GM19099 (cell line): ENCODE results near the gene SCN5A.

Source experiments
- POLR2A ChIP-seq: IDR thresholded peaks from 3 replicates; pipeline ENCODE4 v1.6.1; 2011; ENCODE audit warnings: low read depth; ENCODE audit not compliant: insufficient read length; ENCODE audit errors: extremely low read depth

Gene SCN5A

DNA sequence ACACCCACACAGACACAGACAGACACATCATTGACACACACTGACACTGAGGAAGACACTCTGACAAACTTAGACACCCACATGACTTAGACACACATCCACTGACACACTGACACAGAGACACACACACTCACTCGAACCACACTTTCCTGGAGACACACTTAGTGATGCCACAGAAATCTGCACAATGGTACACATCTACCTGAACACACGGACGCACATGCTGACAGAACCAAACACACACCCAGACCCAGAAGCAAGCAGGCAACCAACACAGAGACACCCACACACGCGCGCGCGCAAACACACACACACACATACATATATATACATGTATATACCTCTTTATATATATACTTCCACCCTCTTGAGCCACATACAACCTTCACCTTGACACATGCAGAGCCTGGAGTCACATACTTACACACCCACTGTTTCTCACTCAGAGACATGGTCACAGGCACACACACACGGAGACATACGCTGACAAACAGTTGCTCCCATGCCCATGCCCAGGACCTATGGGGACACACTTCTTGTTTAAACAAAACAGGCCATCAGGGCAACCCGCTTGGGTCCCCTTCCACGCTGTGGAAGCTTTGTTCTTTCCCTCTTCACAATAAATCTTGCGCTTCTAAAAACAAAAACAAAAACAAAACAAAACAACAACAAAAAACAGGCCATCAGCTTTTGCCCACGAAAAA, 913 bp upstream of the SCN5A start:
- no peak for TF ChIP-seq POLR2A

DNA sequence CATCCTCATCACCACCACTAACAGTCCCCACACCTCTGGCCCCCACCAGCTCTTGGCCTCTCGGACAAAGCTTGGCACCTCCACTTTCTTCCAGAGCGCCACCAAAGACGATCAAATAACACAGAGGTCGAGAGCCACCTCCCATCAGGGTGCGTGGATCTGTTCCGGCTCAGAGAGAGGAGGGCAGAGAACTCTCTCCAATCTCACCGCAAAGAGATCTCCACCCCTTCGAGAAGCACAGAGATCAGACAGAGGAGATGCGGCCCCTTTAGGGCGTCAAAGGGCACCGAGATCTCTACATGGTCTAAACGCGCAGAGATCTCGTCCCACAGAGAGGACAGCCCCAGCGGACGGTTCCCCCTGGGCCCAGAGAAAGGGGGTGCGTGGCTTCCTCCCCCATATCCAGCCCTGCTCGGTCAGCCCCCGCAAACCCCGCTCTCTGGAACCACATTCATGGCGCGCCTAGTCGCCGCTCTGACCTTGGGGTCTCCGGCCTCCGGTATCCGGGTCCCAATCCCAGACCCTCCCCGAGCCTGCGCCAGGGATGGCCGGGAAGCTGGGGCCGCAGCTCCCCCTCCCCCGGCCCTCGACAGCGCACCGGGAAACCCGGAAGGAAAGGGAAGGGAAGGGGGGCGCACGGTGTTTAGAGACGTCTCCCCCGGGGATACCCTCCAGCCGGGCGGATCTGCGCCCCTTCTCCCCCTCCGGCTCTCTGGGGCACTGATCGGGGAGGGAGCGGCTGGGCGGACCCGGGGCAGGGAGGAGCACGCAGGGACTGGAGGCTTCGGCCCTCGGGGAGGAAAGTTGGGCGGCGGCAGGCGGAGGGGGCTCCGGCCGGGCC, 608 bp downstream of the SCN5A start:
- TF ChIP-seq POLR2A, result no peak

GRCh38 chr3:38648024-38648658, 1.3 kb downstream of the SCN5A start:
- TF ChIP-seq POLR2A, result no peak

DNA sequence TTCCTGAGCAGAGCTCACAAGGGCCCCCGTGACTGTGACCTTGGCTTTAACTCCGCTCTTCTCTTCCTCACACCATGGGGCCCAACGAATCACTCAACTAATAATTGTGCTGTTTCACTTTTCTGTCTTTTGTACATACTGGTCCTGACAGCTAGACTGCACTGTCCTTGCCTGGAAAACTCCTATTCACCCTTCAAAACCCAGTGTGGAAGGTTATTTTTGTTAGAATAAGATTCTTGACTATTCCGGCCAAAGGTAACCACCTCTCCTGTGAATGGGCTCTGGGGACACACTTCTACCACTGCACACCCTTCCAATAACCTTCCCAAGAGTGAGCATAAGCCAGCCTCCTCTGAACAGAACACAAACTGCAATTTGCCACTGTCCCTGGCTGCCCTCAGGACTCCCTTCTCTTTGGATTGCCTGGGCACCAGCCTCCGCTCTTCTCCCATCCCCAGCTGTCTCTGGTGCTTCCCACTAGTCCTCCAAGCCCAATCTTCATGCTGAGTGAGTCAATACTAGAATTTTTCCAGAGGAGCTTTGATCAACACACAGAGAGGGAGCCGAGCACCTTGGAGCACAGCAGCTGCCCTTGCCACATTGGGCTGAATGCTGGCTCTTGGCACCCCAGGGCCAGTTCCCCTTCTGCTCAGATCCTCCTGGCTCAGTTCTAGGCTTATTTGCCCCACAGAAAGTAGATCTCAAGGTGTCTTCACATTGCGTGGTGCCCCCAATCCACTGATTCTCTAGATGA, 2.1 kb downstream of the SCN5A start:
- TF ChIP-seq POLR2A, result no peak

GRCh38 chr3:38646630-38647029, 2.9 kb downstream of the SCN5A start:
- TF ChIP-seq POLR2A, result no peak

DNA sequence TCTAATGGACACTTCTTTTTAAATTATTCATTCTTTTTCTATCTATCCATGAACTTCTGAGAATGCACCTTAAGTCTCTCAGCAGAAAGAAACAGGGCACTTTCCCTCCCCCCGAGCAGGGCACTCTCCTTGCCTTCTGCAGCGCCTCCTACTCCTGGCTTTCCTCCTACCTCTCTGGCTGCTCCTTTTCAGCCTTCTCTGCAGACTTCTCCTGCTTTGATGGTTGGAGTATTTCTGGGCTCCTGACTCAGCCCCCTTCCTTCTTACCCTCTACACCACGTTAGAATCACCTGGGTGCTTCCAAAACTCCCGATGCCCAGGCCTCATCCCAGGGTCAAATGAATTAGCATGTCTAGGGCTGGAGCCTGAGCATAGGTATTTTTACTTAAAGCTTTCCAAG, 3.4 kb downstream of the SCN5A start:
- TF ChIP-seq POLR2A, result no peak

GRCh38 chr3:38645601-38646000, 3.9 kb downstream of the SCN5A start:
- no peak for TF ChIP-seq POLR2A

GRCh38 chr3:38645076-38645475, 4.4 kb downstream of the SCN5A start:
- TF ChIP-seq POLR2A, result no peak

DNA sequence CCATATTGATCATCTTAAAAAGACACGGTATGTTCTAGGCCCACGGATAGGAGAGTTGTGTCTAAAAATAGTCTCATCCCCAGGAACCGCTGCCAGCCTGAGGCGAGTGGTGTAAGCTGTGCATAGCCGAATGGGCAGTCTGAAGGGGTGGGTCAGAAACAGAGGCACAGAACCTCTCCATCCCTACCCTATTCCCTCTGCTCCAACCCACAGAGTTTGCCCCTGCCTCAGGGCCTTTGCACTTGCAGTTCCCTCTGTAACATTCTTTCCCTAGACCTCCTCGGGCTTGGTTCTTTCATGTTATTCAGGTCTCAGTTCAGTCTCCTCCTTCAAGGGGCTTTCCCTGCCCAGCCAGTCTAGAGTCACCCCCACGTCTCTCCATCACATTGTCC, 4.8 kb downstream of the SCN5A start:
- no peak for TF ChIP-seq POLR2A

DNA sequence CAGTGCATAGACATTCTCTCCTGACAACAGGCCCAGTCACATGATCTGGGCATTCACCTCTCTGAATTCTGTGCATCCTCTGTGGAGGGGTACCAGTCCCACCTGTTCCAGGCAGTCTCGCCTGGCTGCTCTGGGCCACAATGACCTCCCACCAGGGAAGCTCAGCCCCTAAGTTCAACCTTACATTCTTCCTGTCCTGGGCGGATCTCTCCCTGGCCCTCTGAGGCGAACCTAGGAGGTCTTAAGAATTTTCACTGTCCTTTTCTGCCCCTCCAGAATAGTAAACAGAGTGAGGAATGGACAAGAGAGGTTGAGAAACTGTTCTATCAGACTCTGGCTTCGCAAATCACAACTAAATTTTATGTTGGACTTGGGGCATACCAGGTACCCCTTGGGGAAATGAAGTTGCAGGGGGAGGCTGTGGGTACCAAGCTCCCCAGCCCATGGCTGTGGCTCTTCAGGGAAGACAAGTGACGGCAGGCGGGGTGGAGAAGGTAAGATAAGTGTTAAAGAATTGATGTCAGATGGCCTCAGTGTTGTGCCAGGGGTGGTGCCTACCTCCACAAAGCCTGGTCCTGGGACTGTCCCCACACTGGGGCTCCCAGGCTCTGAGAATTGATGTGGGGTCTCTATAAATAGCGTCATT, 5.3 kb downstream of the SCN5A start:
- TF ChIP-seq POLR2A, result no peak

GRCh38 chr3:38643592-38643991, 5.9 kb downstream of the SCN5A start:
- TF ChIP-seq POLR2A, result no peak

DNA sequence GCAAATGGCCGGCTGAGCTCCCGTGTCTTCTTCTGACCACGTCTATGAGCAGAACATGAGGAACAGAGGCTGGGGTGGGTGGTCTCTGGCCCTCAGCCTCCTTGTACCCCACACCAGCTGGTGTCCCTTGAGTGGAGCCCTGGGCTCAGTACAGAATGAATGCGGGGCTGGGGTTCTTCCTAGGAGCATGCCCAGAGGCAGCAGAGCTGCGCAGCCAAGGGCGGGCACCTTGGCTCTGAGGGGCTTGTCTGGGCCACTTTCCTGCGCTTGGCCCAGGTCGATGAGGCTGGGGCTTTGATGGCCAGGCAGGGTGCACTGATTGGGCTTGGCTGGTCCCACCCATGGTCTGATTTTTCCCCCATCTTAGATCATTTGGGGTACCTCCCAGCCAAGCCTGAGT, 6.4 kb downstream of the SCN5A start:
- no peak for TF ChIP-seq POLR2A

- TF ChIP-seq POLR2A, result no peak
Measured at GRCh38 chr3:38641461-38642110, 7.9 kb downstream of the SCN5A start.

DNA sequence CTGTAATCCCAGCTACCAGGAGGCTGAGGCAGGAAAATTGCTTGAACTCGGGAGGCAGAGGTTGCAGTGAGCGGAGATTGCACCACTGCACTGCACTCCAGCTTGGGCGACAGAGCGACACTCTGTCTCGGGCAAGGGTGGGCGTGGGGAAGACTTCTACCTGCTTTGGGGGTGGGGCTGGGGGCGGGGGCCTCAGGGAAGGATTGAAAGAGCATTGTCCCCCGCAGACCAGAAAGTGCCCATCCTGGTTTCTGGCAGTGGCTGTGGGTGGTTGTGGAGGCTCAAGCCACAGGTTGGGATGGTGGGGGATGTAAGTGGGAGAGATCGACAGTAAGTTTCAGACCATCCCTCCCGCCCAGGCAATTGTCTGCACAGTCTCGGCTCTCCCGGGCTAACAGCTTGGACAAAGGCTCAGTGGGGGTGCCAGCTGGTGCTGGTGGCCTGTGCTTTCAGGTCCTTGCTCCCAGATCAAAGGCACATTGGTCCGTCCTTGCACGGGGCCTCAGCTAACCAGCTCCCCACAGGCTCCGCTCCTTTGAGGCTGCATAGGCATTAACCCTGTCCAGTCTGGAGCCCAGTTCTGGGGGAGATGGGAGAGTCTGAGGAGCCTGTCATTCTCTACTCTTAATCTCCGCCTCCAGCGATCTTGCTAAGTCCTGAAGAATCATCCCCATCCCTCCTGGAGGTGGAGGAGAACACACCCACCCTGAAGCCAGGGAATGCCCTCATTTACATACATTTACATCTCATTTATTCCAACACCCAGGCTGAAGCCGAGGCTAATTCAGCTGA, 8.6 kb downstream of the SCN5A start:
- no peak for TF ChIP-seq POLR2A

- no peak for TF ChIP-seq POLR2A
Measured at GRCh38 chr3:38638354-38638753, 11.1 kb downstream of the SCN5A start.
